ENCODE data around the gene IQCN.

Gene IQCN

DNA sequence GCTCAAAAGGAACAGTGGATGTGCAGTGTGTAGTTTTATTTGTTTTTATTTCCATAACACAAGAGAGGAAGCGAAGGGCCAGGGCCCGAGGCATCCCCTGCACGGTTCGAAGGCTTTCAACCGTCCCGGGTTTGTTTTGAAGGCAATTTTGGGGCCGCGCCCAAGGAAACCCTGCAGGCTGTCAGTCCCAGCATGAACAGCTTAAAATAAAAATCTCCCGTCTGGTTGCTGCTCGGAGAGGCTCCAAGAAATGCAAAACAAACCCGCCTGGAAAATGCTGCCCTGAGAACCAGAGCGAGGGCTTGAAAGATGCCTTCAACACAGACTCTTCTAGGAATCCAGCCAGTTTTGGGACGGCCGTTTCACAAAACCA lies 32.6 kb upstream of the IQCN start (continued):
- TF ChIP-seq, protein P1, sequence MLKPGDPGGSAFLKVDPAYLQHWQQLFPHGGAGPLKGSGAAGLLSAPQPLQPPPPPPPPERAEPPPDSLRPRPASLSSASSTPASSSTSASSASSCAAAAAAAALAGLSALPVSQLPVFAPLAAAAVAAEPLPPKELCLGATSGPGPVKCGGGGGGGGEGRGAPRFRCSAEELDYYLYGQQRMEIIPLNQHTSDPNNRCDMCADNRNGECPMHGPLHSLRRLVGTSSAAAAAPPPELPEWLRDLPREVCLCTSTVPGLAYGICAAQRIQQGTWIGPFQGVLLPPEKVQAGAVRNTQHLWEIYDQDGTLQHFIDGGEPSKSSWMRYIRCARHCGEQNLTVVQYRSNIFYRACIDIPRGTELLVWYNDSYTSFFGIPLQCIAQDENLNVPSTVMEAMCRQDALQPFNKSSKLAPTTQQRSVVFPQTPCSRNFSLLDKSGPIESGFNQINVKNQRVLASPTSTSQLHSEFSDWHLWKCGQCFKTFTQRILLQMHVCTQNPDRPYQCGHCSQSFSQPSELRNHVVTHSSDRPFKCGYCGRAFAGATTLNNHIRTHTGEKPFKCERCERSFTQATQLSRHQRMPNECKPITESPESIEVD (tag by site-specific recombination; IDR thresholded peaks at IDR 0.05) = no peak
- no peak for TF ChIP-seq ZNF639 (tag by site-specific recombination; IDR thresholded peaks at IDR 0.05)
- no peak for TF ChIP-seq ZBTB21 (tag by site-specific recombination; IDR thresholded peaks at IDR 0.05)
- TF ChIP-seq ZNF768 (tag by site-specific recombination; IDR thresholded peaks at IDR 0.05) = no peak
- no peak for TF ChIP-seq ZNF426 (tag by site-specific recombination; IDR thresholded peaks at IDR 0.05)
- TF ChIP-seq ZNF580 (tag by site-specific recombination; IDR thresholded peaks at IDR 0.05) = no peak

GRCh38 chr19:18306209-18306887 lies 32.1 kb upstream of the IQCN start:
- H3K9me3 ChIP-seq (ENCODE audit: control insufficient read depth, insufficient read depth, low read depth, low read length) = no peaks in the 10 kb centered on the region
- no peak overlapping the region for H3K27ac ChIP-seq (ENCODE audit: extremely low read depth, low read depth, low read length)
- ChIA-PET CTCF (interaction anchor here (0.7 to 1.1 kb wide), 2 partner anchors 104 to 123 kb away, joined by 3 to 4 read pairs; no protein-coding TSS in a partner anchor), POLR2A (interaction anchor here (0.9 kb wide), 2 partner anchors 13 to 25 kb away, joined by 3 to 7 read pairs; partner anchors contain the start of gene JUND)
- H3K4me3 ChIP-seq (ENCODE audit: low read depth, low read length) = no peak overlapping the region
- TF ChIP-seq ZNF48 (tag by site-specific recombination; IDR thresholded peaks at IDR 0.05) (no peak), ZNF37A (tag by site-specific recombination; IDR thresholded peaks at IDR 0.05) (no peak), ZBTB6 (tag by site-specific recombination; IDR thresholded peaks at IDR 0.05) (0 out of 2 replicates have a peak, but pooled peaks have one; percentile 20), ZNF354C (tag by site-specific recombination; IDR thresholded peaks at IDR 0.05; ENCODE audit: borderline replicate concordance, low read depth) (no peak), ZNF302 (tag by site-specific recombination; IDR thresholded peaks at IDR 0.05; ENCODE audit: low read depth) (no peak)
- TF ChIP-seq, protein P2, sequence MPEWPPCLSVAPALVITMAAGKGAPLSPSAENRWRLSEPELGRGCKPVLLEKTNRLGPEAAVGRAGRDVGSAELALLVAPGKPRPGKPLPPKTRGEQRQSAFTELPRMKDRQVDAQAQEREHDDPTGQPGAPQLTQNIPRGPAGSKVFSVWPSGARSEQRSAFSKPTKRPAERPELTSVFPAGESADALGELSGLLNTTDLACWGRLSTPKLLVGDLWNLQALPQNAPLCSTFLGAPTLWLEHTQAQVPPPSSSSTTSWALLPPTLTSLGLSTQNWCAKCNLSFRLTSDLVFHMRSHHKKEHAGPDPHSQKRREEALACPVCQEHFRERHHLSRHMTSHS (tag by site-specific recombination; IDR thresholded peaks at IDR 0.05) = no peak
- TF ChIP-seq, protein P3, sequence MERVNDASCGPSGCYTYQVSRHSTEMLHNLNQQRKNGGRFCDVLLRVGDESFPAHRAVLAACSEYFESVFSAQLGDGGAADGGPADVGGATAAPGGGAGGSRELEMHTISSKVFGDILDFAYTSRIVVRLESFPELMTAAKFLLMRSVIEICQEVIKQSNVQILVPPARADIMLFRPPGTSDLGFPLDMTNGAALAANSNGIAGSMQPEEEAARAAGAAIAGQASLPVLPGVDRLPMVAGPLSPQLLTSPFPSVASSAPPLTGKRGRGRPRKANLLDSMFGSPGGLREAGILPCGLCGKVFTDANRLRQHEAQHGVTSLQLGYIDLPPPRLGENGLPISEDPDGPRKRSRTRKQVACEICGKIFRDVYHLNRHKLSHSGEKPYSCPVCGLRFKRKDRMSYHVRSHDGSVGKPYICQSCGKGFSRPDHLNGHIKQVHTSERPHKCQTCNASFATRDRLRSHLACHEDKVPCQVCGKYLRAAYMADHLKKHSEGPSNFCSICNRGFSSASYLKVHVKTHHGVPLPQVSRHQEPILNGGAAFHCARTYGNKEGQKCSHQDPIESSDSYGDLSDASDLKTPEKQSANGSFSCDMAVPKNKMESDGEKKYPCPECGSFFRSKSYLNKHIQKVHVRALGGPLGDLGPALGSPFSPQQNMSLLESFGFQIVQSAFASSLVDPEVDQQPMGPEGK (tag by site-specific recombination; IDR thresholded peaks at IDR 0.05) = 0 out of 2 replicates have a peak, but pooled peaks have one; percentile 18
- TF ChIP-seq, protein P4, sequence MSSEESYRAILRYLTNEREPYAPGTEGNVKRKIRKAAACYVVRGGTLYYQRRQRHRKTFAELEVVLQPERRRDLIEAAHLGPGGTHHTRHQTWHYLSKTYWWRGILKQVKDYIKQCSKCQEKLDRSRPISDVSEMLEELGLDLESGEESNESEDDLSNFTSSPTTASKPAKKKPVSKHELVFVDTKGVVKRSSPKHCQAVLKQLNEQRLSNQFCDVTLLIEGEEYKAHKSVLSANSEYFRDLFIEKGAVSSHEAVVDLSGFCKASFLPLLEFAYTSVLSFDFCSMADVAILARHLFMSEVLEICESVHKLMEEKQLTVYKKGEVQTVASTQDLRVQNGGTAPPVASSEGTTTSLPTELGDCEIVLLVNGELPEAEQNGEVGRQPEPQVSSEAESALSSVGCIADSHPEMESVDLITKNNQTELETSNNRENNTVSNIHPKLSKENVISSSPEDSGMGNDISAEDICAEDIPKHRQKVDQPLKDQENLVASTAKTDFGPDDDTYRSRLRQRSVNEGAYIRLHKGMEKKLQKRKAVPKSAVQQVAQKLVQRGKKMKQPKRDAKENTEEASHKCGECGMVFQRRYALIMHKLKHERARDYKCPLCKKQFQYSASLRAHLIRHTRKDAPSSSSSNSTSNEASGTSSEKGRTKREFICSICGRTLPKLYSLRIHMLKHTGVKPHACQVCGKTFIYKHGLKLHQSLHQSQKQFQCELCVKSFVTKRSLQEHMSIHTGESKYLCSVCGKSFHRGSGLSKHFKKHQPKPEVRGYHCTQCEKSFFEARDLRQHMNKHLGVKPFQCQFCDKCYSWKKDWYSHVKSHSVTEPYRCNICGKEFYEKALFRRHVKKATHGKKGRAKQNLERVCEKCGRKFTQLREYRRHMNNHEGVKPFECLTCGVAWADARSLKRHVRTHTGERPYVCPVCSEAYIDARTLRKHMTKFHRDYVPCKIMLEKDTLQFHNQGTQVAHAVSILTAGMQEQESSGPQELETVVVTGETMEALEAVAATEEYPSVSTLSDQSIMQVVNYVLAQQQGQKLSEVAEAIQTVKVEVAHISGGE (tag by site-specific recombination; conservative IDR thresholded peaks at IDR 0.05; ENCODE audit: low read depth) = no peak
- H3K36me3 ChIP-seq (ENCODE audit: control insufficient read depth in 2 of 2, insufficient read depth in 1 of 2, low read length in 2 of 2) = peaks cover 3 to 53% of the 10 kb centered on the region in 2 experiments; a peak in 1 of 3 replicates
- H3K4me1 ChIP-seq (ENCODE audit: control insufficient read depth, insufficient read depth, low read length) = peaks cover 5% of the 10 kb centered on the region; the same call in 1 of the 2 replicates
